Nephron (organoid): ENCODE data around the gene ITPK1.
A peak's percentile ranks its signal among the peaks of the same experiment; 100 is the strongest.

Experiments used
- H3K27ac Mint-ChIP-seq, 3 experiments: 2 replicates each; pipeline ENCODE4 v1.8.0; 2020; ENCODE audit warnings: mixed read lengths in 3 of 3, mild to moderate bottlenecking in 2 of 3, moderate library complexity in 1 of 3
- H3K27me3 Mint-ChIP-seq: 2 replicates; pipeline ENCODE4 v1.8.0; 2021; ENCODE audit warnings: low read depth, mild to moderate bottlenecking, moderate library complexity, mixed read lengths
- H3K36me3 Mint-ChIP-seq: 2 replicates; pipeline ENCODE4 v1.8.0; 2020; ENCODE audit warnings: low read depth, mixed read lengths
- H3K4me1 Mint-ChIP-seq: 2 replicates; pipeline ENCODE4 v1.8.0; 2020; ENCODE audit warnings: mixed read lengths
- H3K4me3 Mint-ChIP-seq, 3 experiments: 2 replicates each; pipeline ENCODE4 v1.8.0; 2020; ENCODE audit warnings: mild to moderate bottlenecking in 3 of 3, mixed read lengths in 3 of 3, moderate library complexity in 2 of 3
- H3K9me3 Mint-ChIP-seq: 2 replicates; pipeline ENCODE4 v1.8.0; 2020; ENCODE audit warnings: mixed read lengths
- TF ChIP-seq, protein P1 (sequence below), 3 experiments: fragments of 200-600 bp; sonication (generic); IDR thresholded peaks; one replicate each; pipeline ENCODE4 v1.5.0; 2021; ENCODE audit warnings: antibody characterized with exemption in 3 of 3; ENCODE audit not compliant: unreplicated experiment in 3 of 3

The ITPK1 gene

DNA sequence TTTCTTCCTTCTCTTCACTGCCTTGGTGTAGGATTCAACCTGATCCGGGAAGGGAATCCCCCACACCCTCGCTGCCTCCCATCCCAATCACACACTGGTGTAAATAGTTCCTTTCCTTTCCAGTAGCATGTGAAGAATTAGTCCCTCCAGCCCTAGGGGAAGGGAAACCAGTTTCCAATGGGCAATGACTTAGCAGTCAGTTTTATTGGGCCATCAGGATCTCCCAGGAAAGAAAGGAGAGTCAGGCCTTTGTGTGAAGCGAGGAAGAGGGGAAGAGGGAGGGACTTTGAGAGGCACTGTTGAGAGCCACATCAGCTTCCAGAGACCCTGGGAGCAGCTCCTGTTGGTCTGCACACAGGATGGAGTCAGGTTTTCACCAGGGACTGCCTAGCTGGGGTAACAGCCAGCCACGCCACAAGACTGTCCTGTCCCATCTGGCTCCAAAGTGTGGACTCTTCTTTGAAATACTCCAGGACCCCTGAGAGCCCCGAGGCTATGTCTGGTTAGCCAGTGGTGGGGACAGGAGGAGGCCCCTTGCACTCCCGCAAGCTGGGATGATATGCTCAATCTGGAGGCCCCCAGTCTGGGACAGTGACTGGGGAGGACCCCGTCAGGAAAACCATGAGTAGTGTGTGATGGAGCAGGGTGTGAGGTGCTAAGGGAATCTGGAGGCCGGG, 41.1 kb upstream of the ITPK1 start:
- TF ChIP-seq, protein P1, sequence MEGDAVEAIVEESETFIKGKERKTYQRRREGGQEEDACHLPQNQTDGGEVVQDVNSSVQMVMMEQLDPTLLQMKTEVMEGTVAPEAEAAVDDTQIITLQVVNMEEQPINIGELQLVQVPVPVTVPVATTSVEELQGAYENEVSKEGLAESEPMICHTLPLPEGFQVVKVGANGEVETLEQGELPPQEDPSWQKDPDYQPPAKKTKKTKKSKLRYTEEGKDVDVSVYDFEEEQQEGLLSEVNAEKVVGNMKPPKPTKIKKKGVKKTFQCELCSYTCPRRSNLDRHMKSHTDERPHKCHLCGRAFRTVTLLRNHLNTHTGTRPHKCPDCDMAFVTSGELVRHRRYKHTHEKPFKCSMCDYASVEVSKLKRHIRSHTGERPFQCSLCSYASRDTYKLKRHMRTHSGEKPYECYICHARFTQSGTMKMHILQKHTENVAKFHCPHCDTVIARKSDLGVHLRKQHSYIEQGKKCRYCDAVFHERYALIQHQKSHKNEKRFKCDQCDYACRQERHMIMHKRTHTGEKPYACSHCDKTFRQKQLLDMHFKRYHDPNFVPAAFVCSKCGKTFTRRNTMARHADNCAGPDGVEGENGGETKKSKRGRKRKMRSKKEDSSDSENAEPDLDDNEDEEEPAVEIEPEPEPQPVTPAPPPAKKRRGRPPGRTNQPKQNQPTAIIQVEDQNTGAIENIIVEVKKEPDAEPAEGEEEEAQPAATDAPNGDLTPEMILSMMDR (IDR thresholded peaks at IDR 0.05; ENCODE audit: unreplicated experiment in 3 of 3) = no peak
- Mint-ChIP-seq H3K36me3 (no peaks in the 10 kb centered on the region), H3K27me3 (peaks cover 3% of the 10 kb centered on the region), H3K27ac (no peak overlapping the region), H3K4me1 (no peaks in the 10 kb centered on the region), H3K4me3 (no peak overlapping the region), H3K9me3 (no peaks in the 10 kb centered on the region)

- Mint-ChIP-seq H3K27ac (no peak overlapping the region), H3K27me3 (peaks cover 3% of the 10 kb centered on the region), H3K4me3 (no peak overlapping the region), H3K4me1 (no peaks in the 10 kb centered on the region), H3K9me3 (no peaks in the 10 kb centered on the region), H3K36me3 (no peaks in the 10 kb centered on the region)
- TF ChIP-seq, protein P1 (IDR thresholded peaks at IDR 0.05; ENCODE audit: unreplicated experiment in 3 of 3) = no peak
These were observed 39.9 kb upstream of the ITPK1 start for GRCh38 chr14:93155667-93156066.

DNA sequence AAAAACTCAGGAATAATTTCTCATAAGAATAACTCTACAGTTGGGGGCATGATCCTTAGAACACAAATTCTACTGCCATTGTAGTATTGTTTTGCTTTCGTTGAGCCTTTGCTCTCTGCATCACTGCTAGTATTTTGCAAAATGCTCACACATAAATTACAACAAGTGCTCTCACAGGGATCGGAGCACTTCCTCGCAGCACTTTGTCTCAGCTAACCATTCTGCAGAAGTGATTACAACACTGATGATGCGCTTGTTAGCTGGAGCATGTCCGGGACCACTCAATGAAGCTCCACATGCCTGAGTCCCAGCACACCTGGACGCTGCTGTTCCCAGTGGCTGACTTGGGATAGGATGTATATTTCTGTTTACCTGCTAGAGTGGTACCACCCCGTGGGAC, 37.4 kb upstream of the ITPK1 start:
- Mint-ChIP-seq H3K36me3 (no peaks in the 10 kb centered on the region), H3K4me1 (no peaks in the 10 kb centered on the region), H3K27me3 (peaks cover 3% of the 10 kb centered on the region), H3K27ac (no peak overlapping the region), H3K9me3 (no peaks in the 10 kb centered on the region), H3K4me3 (no peak overlapping the region)
- TF ChIP-seq, protein P1 (IDR thresholded peaks at IDR 0.05; ENCODE audit: unreplicated experiment in 3 of 3) = no peak

GRCh38 chr14:93150227-93151208, 34.8 kb upstream of the ITPK1 start:
- H3K27me3 Mint-ChIP-seq = peaks cover 3% of the 10 kb centered on the region
- no peaks in the 10 kb centered on the region for H3K9me3 Mint-ChIP-seq
- no peaks in the 10 kb centered on the region for H3K36me3 Mint-ChIP-seq
- TF ChIP-seq, protein P1 (IDR thresholded peaks at IDR 0.05; ENCODE audit: unreplicated experiment in 3 of 3) = no peak
- no peaks in the 10 kb centered on the region for H3K4me1 Mint-ChIP-seq
- H3K4me3 Mint-ChIP-seq = no peak overlapping the region
- H3K27ac Mint-ChIP-seq = peak overlapping the region in 1 of 3 experiments; percentile 54

DNA sequence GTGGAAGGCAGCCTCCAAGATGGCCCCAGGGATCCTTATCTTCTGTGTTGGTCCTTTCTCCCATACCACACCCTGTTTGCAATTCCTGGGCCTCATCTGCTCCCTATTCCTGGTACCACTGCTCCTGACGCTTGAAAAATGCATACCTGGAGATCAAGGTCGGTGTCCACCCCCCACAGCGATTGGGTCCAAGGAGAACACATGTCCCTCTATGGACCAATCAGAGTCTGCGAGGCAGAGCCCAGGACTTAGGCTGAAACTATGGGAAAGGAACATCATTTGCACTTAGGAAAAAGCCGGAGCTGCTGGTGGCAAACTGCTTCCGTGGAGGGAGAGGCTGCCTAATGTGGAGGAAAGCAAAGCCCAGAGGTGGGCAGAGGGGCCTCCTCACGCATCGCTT, 33.3 kb upstream of the ITPK1 start:
- TF ChIP-seq, protein P1 (IDR thresholded peaks at IDR 0.05; ENCODE audit: unreplicated experiment in 3 of 3) = no peak
- Mint-ChIP-seq H3K27ac (no peak overlapping the region), H3K4me1 (no peaks in the 10 kb centered on the region), H3K27me3 (peaks cover 8% of the 10 kb centered on the region), H3K36me3 (no peaks in the 10 kb centered on the region), H3K4me3 (no peak overlapping the region), H3K9me3 (no peaks in the 10 kb centered on the region)
